NCI-H524 treated with DMSO at 0.1 percent for 48 hours (cell line): ENCODE results near the gene COL21A1.

Experiments
- DNase-seq: peaks from one replicate; lab custom pipeline; 2025; lab: John Stamatoyannopoulos, UW

COL21A1 gene

GRCh38 chr6:56187686-56188085, 59.7 kb downstream of the COL21A1 start:
- no peak for DNase-seq

- no peak for DNase-seq
These were observed 70.6 kb downstream of the COL21A1 start for GRCh38 chr6:56176741-56177140.

- no peak for DNase-seq
These were observed 74.2 kb downstream of the COL21A1 start for GRCh38 chr6:56173228-56173627.

- DNase-seq: no peak
These were observed 75.2 kb downstream of the COL21A1 start for GRCh38 chr6:56172144-56172543.

- DNase-seq: no peak
These were observed 78.0 kb downstream of the COL21A1 start for GRCh38 chr6:56169366-56169765.

- DNase-seq: no peak
These were observed 78.8 kb downstream of the COL21A1 start for GRCh38 chr6:56168596-56168995.

GRCh38 chr6:56162081-56162480, 85.3 kb downstream of the COL21A1 start:
- no peak for DNase-seq

- DNase-seq: no peak
These were observed 86.9 kb downstream of the COL21A1 start for GRCh38 chr6:56160489-56160888.

- no peak for DNase-seq
These were observed 88.8 kb downstream of the COL21A1 start for GRCh38 chr6:56158571-56158970.

- DNase-seq: no peak
These were observed 90.7 kb downstream of the COL21A1 start for GRCh38 chr6:56156643-56157042.

- no peak for DNase-seq
These were observed 91.7 kb downstream of the COL21A1 start for GRCh38 chr6:56155634-56156141.

GRCh38 chr6:56154076-56154475, 93.3 kb downstream of the COL21A1 start:
- no peak for DNase-seq

GRCh38 chr6:56152611-56153010, 94.8 kb downstream of the COL21A1 start:
- DNase-seq: no peak

- DNase-seq: no peak
These were observed 95.7 kb downstream of the COL21A1 start for GRCh38 chr6:56151609-56152224.

GRCh38 chr6:56148488-56149186, 98.7 kb downstream of the COL21A1 start:
- no peak for DNase-seq

GRCh38 chr6:56147766-56148165, 99.6 kb downstream of the COL21A1 start:
- no peak for DNase-seq

GRCh38 chr6:56146086-56146485, 101.3 kb downstream of the COL21A1 start:
- no peak for DNase-seq

- DNase-seq: no peak
These were observed 101.8 kb downstream of the COL21A1 start for GRCh38 chr6:56145616-56146015.

GRCh38 chr6:56144538-56145324, 102.6 kb downstream of the COL21A1 start:
- no peak for DNase-seq

- DNase-seq: no peak
These were observed 103.6 kb downstream of the COL21A1 start for GRCh38 chr6:56143796-56144195.

GRCh38 chr6:56140090-56140489, 107.3 kb downstream of the COL21A1 start:
- DNase-seq: no peak

GRCh38 chr6:56115715-56116114, 131.7 kb downstream of the COL21A1 start:
- no peak for DNase-seq

GRCh38 chr6:56109149-56109548, 138.2 kb downstream of the COL21A1 start:
- no peak for DNase-seq
